Cardiac muscle cell (in vitro differentiated cells and primary cell): ENCODE measurements around the gene PRR36. TPM values are rescaled to one million over a fixed set of nuclear protein-coding genes. Genes with fewer than 3 reads are reported as not detected.

Experiments used
- DNase-seq, 2 donors: peaks; one replicate each; pipeline versions ENCODE4 v3.0.0 to v3.0.0-alpha.2; 2010 to 2017; ENCODE audit warnings: low read depth in 1 of 2, low spot score in 1 of 2
- H3K27ac ChIP-seq: fragments of 200-600 bp; sonication (generic); 2 replicates; pipeline ENCODE4 v1.5.1; 2016
- H3K27me3 ChIP-seq: fragments of 200-600 bp; sonication (generic); 2 replicates; pipeline ENCODE4 v1.6.0; 2016; ENCODE audit warnings: control low read depth
- H3K36me3 ChIP-seq: fragments of 200-600 bp; sonication (generic); 2 replicates; pipeline ENCODE4 v1.5.1; 2016; ENCODE audit warnings: control low read depth
- H3K4me1 ChIP-seq: fragments of 200-600 bp; sonication (generic); 2 replicates; pipeline ENCODE4 v1.8.1; 2017; ENCODE audit warnings: low read depth, mild to moderate bottlenecking, mixed run types
- H3K4me3 ChIP-seq: fragments of 200-600 bp; sonication (generic); 2 replicates; pipeline ENCODE4 v1.5.1; 2016; ENCODE audit warnings: mild to moderate bottlenecking
- H3K9me3 ChIP-seq: fragments of 200-600 bp; sonication (generic); 2 replicates; pipeline ENCODE4 v1.5.1; 2017; ENCODE audit warnings: low read depth, mild to moderate bottlenecking, control low read depth
- CTCF ChIP-seq: IDR thresholded peaks from 2 replicates; pipeline ENCODE4 v1.5.1; 2012; ENCODE audit warnings: low read depth, mild to moderate bottlenecking, low read length
- polyA plus RNA-seq: library from polyadenylated mRNA; unstranded; fragments of >200 nt; fragmentation: Nextera tagmentation; extraction: Ambion mirVana; gene quantifications from 2 replicates; pipeline ENCODE4 v1.2.1, GENCODE V29; 2016
- total RNA-seq: library from RNA; depleted of rRNA; stranded (reverse); fragments of >200 nt; gene quantifications from 2 replicates; pipeline ENCODE4 v1.2.3, GENCODE V29; 2016

Gene PRR36
- total and polyA plus RNA-seq, 2 experiments from 2014 or later: 6.1 to 6.2 TPM

GRCh38 chr19:7829166-7829520 is 45.0 kb downstream of the PRR36 start:
- Histone ChIP-seq H3K9me3 (no peaks in the 10 kb centered on the region), H3K36me3 (no peaks in the 10 kb centered on the region), H3K27ac (no peak overlapping the region), H3K4me3 (peak overlapping the region; percentile 2), H3K27me3 (peaks cover 13% of the 10 kb centered on the region), H3K4me1 (peaks cover 2% of the 10 kb centered on the region)
- no peak for DNase-seq
- no peak for TF ChIP-seq CTCF

DNA sequence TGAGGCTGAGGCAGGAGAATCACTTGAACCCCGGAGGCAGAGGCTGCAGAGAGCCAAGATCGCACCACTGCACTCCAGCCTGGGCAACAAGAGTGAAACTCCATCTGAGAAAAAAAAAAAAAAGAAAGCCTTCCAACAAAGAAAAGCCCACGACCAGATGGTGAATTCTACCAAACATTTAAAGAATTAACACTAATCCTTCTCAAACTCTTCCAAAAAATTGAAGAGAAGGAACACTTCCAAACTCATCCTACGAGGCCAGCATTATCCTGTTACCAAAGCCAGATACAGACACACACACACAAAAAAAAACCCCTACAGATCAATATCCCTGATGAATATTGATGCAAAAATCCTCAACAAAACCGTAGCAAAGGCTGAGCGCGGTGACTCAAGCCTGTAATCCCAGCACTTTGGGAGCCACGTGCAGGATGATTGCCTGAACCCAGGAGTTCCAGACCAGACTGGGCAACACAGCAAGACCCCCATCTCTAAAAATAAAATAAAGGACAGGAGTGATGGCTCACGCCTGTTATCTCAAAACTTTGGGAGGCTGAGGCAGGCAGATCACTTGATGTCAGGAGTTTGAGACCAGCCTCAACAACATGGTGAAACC is 50.4 kb downstream of the PRR36 start:
- Histone ChIP-seq H3K4me1 (no peaks in the 10 kb centered on the region), H3K27ac (no peak overlapping the region), H3K36me3 (no peaks in the 10 kb centered on the region), H3K4me3 (no peak overlapping the region), H3K9me3 (no peaks in the 10 kb centered on the region), H3K27me3 (peaks cover 13% of the 10 kb centered on the region)
- TF ChIP-seq CTCF: no peak
- no peak for DNase-seq

- H3K4me1 ChIP-seq: no peaks in the 10 kb centered on the region
- no peaks in the 10 kb centered on the region for H3K9me3 ChIP-seq
- no peak overlapping the region for H3K4me3 ChIP-seq
- peaks cover 9% of the 10 kb centered on the region for H3K27me3 ChIP-seq
- H3K27ac ChIP-seq: no peak overlapping the region
- TF ChIP-seq CTCF: no peak
- no peak for DNase-seq
- no peaks in the 10 kb centered on the region for H3K36me3 ChIP-seq
Observed at GRCh38 chr19:7822910-7823515, 51.2 kb downstream of the PRR36 start.

- no peak for DNase-seq
- H3K4me3 ChIP-seq: no peak overlapping the region
- TF ChIP-seq CTCF: no peak
- H3K36me3 ChIP-seq: no peaks in the 10 kb centered on the region
- H3K27me3 ChIP-seq: no peaks in the 10 kb centered on the region
- no peaks in the 10 kb centered on the region for H3K9me3 ChIP-seq
- H3K4me1 ChIP-seq: no peaks in the 10 kb centered on the region
- H3K27ac ChIP-seq: no peak overlapping the region
Observed at GRCh38 chr19:7820588-7820987, 53.6 kb downstream of the PRR36 start.

DNA sequence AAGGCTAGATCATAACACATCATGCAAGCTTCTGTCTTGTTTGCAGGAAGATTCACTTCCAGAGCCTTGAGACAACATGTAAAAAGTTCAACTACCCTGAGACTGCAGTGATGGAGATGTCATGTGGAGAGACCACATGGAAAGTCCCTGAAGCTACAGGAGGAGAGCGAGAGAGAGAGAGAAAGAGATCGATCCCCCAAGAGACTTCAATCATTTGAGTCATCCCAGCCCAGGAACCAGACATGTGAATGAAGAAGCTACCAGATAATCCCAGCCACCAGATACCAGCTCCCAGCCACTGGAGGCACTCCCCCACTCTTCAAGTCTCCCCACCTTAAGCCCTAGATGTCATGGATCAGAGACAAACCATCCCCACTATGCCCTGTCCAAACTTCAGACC is 54.9 kb downstream of the PRR36 start:
- H3K27me3 ChIP-seq: no peaks in the 10 kb centered on the region
- no peak overlapping the region for H3K4me3 ChIP-seq
- H3K27ac ChIP-seq: no peak overlapping the region
- H3K4me1 ChIP-seq: no peaks in the 10 kb centered on the region
- H3K9me3 ChIP-seq: no peaks in the 10 kb centered on the region
- no peak for DNase-seq
- TF ChIP-seq CTCF: no peak
- no peaks in the 10 kb centered on the region for H3K36me3 ChIP-seq
